ENCODE results near the gene SPRR2F. TPM values are rescaled to one million over a fixed set of nuclear protein-coding genes. Genes with fewer than 3 reads are reported as not detected.

SPRR2F gene
- not detected for polyA plus RNA-seq (2013, experiment 1 of 2)
- polyA plus RNA-seq (2013, experiment 2 of 2): not detected

- no peaks in the 10 kb centered on the region for H3K9me3 ChIP-seq (replicated peaks in 1 of 2; ENCODE audit: control insufficient read depth in 2 of 2, insufficient read depth in 1 of 2, low read depth in 1 of 2, low read length in 2 of 2)
- H3K4me2 ChIP-seq (ENCODE audit: insufficient read depth, low read length, poor library complexity, severe bottlenecking): no peak within 1 kb of the TSS
- H2BK120ac ChIP-seq (ENCODE audit: low read depth, low read length): no peak within 1 kb of the TSS
- H4K8ac ChIP-seq (ENCODE audit: low read depth, low read length): no peak within 1 kb of the TSS
- H3K79me1 ChIP-seq (ENCODE audit: low read depth, low read length): no peaks in the 10 kb centered on the region
- H3K27ac ChIP-seq (replicated peaks; ENCODE audit: low read length): no peak within 1 kb of the TSS
- no peak within 1 kb of the TSS for H3K4me3 ChIP-seq (ENCODE audit: low read length in 2 of 2)
- H2BK12ac ChIP-seq (ENCODE audit: low read length): no peak within 1 kb of the TSS
- peaks cover 0 to 6% (median 0%) of the 10 kb centered on the region in 3 experiments for H3K27me3 ChIP-seq (ENCODE audit: control insufficient read depth in 3 of 3, insufficient read depth in 3 of 3, low read depth in 1 of 3, low read length in 3 of 3)
- H3K36me3 ChIP-seq (replicated peaks in 1 of 2; ENCODE audit: control insufficient read depth in 2 of 2, insufficient read depth in 2 of 2, low read length in 2 of 2): no peaks in the 10 kb centered on the region
- no peak within 1 kb of the TSS for H2AK5ac ChIP-seq (ENCODE audit: low read depth, low read length)
- H2BK5ac ChIP-seq (ENCODE audit: low read length): no peak within 1 kb of the TSS
- no peak within 1 kb of the TSS for H2AFZ ChIP-seq (ENCODE audit: low read length)
- no peak for DNase-seq (ENCODE audit: low spot score)
- H2BK15ac ChIP-seq (ENCODE audit: low read length): no peak within 1 kb of the TSS
- no peak within 1 kb of the TSS for H3K9ac ChIP-seq (ENCODE audit: low read depth, low read length, poor library complexity)
- no peak within 1 kb of the TSS for H3K4ac ChIP-seq (ENCODE audit: low read length)
- no peak within 1 kb of the TSS for H4K91ac ChIP-seq (ENCODE audit: low read depth, low read length, poor library complexity)
- no peaks in the 10 kb centered on the region for H3K4me1 ChIP-seq (ENCODE audit: control insufficient read depth in 2 of 2, insufficient read depth in 1 of 2, low read depth in 1 of 2, low read length in 2 of 2)
- no CpG with 5 or more reads among the region's 3 CpGs for WGBS, 2 donors (ENCODE audit: extremely low coverage in 2 of 2, insufficient read length in 2 of 2, insufficient replicate concordance in 1 of 2)
- no peak within 1 kb of the TSS for H3K18ac ChIP-seq (ENCODE audit: low read length)
- H3K14ac ChIP-seq (ENCODE audit: low read length): no peak within 1 kb of the TSS
- H3K23ac ChIP-seq (ENCODE audit: low read depth, low read length, poor library complexity): no peak within 1 kb of the TSS
These were observed at the start of gene SPRR2F for GRCh38 chr1:153113416-153113815. SPRR2F (minus strand) TSS chr1:153113516; CDS start chr1:153112733, 783 bp downstream.

- WGBS, 2 donors (ENCODE audit: extremely low coverage in 2 of 2, insufficient read length in 2 of 2, insufficient replicate concordance in 1 of 2): no CpG with 5 or more reads among the region's 2 CpGs
- no peak overlapping the region for H3K27ac ChIP-seq (replicated peaks; ENCODE audit: low read length)
- H3K4me1 ChIP-seq (ENCODE audit: control insufficient read depth in 2 of 2, insufficient read depth in 1 of 2, low read depth in 1 of 2, low read length in 2 of 2): no peaks in the 10 kb centered on the region
- no peak overlapping the region for H3K23ac ChIP-seq (ENCODE audit: low read depth, low read length, poor library complexity)
- no peak overlapping the region for H4K91ac ChIP-seq (ENCODE audit: low read depth, low read length, poor library complexity)
- H3K14ac ChIP-seq (ENCODE audit: low read length): no peak overlapping the region
- H3K79me1 ChIP-seq (ENCODE audit: low read depth, low read length): no peaks in the 10 kb centered on the region
- H2BK12ac ChIP-seq (ENCODE audit: low read length): no peak overlapping the region
- H3K4me2 ChIP-seq (ENCODE audit: insufficient read depth, low read length, poor library complexity, severe bottlenecking): no peak overlapping the region
- H3K18ac ChIP-seq (ENCODE audit: low read length): no peak overlapping the region
- no peak overlapping the region for H4K8ac ChIP-seq (ENCODE audit: low read depth, low read length)
- H2BK120ac ChIP-seq (ENCODE audit: low read depth, low read length): no peak overlapping the region
- peaks cover 0 to 3% of the 10 kb centered on the region in 2 donors for H3K9me3 ChIP-seq (replicated peaks in 1 of 2; ENCODE audit: control insufficient read depth in 2 of 2, insufficient read depth in 1 of 2, low read depth in 1 of 2, low read length in 2 of 2)
- no peak overlapping the region for H2BK15ac ChIP-seq (ENCODE audit: low read length)
- H3K4me3 ChIP-seq (ENCODE audit: low read length in 2 of 2): no peak overlapping the region
- H2AK5ac ChIP-seq (ENCODE audit: low read depth, low read length): no peak overlapping the region
- no peaks in the 10 kb centered on the region for H3K36me3 ChIP-seq (replicated peaks in 1 of 2; ENCODE audit: control insufficient read depth in 2 of 2, insufficient read depth in 2 of 2, low read length in 2 of 2)
- H2BK5ac ChIP-seq (ENCODE audit: low read length): no peak overlapping the region
- no peak overlapping the region for H2AFZ ChIP-seq (ENCODE audit: low read length)
- no peak for DNase-seq (ENCODE audit: low spot score)
- H3K27me3 ChIP-seq (ENCODE audit: control insufficient read depth in 3 of 3, insufficient read depth in 3 of 3, low read depth in 1 of 3, low read length in 3 of 3): no peaks in the 10 kb centered on the region
- no peak overlapping the region for H3K9ac ChIP-seq (ENCODE audit: low read depth, low read length, poor library complexity)
- H3K4ac ChIP-seq (ENCODE audit: low read length): no peak overlapping the region
These were observed 42.2 kb upstream of the SPRR2F start for GRCh38 chr1:153155541-153155940.

- WGBS, 2 donors (ENCODE audit: extremely low coverage in 2 of 2, insufficient read length in 2 of 2, insufficient replicate concordance in 1 of 2): no CpG with 5 or more reads among the region's 3 CpGs
- H3K23ac ChIP-seq (ENCODE audit: low read depth, low read length, poor library complexity): no peak overlapping the region
- H3K14ac ChIP-seq (ENCODE audit: low read length): no peak overlapping the region
These were observed 39.2 kb upstream of the SPRR2F start for GRCh38 chr1:153152481-153152880.

DNA sequence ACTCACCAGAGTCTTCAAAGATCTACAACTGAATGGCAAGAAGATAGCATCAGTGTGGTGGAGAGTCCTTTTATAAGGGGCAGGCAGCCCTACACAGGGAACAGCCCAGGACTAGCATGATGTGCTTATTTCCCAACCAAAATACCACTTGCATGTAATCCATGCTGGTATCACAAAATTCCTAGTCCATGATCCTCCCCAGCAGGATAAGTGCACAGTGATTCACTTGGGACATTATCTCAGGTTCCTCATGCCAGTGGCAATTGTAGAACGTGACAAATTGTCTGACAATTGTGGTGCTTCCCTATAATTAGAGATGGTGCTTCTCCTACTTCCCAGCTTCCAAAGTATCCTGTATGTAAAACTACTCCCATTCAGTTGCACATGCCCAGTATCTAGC lies 37.5 kb upstream of the SPRR2F start, which contains the start of gene SPRR2G:
TSS of gene SPRR2G (minus strand) at position 45 of the 400 bp plus-strand sequence. CDS start 780 bp downstream, outside the sequence.
- no peak within 1 kb of the TSS for H2AFZ ChIP-seq (ENCODE audit: low read length)
- WGBS, 2 donors (ENCODE audit: extremely low coverage in 2 of 2, insufficient read length in 2 of 2, insufficient replicate concordance in 1 of 2): no CpG with 5 or more reads among the region's 1 CpG
- H4K91ac ChIP-seq (ENCODE audit: low read depth, low read length, poor library complexity): no peak within 1 kb of the TSS
- no peak within 1 kb of the TSS for H3K4me3 ChIP-seq (ENCODE audit: low read length in 2 of 2)
- H3K18ac ChIP-seq (ENCODE audit: low read length): no peak within 1 kb of the TSS
- H3K4me2 ChIP-seq (ENCODE audit: insufficient read depth, low read length, poor library complexity, severe bottlenecking): no peak within 1 kb of the TSS
- no peaks in the 10 kb centered on the region for H3K9me3 ChIP-seq (replicated peaks in 1 of 2; ENCODE audit: control insufficient read depth in 2 of 2, insufficient read depth in 1 of 2, low read depth in 1 of 2, low read length in 2 of 2)
- H3K4me1 ChIP-seq (ENCODE audit: control insufficient read depth in 2 of 2, insufficient read depth in 1 of 2, low read depth in 1 of 2, low read length in 2 of 2): no peaks in the 10 kb centered on the region
- no peak within 1 kb of the TSS for H3K23ac ChIP-seq (ENCODE audit: low read depth, low read length, poor library complexity)
- H3K4ac ChIP-seq (ENCODE audit: low read length): no peak within 1 kb of the TSS
- H2BK120ac ChIP-seq (ENCODE audit: low read depth, low read length): no peak within 1 kb of the TSS
- DNase-seq (ENCODE audit: low spot score): no peak
- no peak within 1 kb of the TSS for H3K14ac ChIP-seq (ENCODE audit: low read length)
- no peak within 1 kb of the TSS for H4K8ac ChIP-seq (ENCODE audit: low read depth, low read length)
- H2BK15ac ChIP-seq (ENCODE audit: low read length): no peak within 1 kb of the TSS
- no peak within 1 kb of the TSS for H2BK5ac ChIP-seq (ENCODE audit: low read length)
- no peaks in the 10 kb centered on the region for H3K79me1 ChIP-seq (ENCODE audit: low read depth, low read length)
- no peak within 1 kb of the TSS for H2BK12ac ChIP-seq (ENCODE audit: low read length)
- no peaks in the 10 kb centered on the region for H3K27me3 ChIP-seq (ENCODE audit: control insufficient read depth in 3 of 3, insufficient read depth in 3 of 3, low read depth in 1 of 3, low read length in 3 of 3)
- no peak within 1 kb of the TSS for H3K27ac ChIP-seq (replicated peaks; ENCODE audit: low read length)
- H3K36me3 ChIP-seq (replicated peaks in 1 of 2; ENCODE audit: control insufficient read depth in 2 of 2, insufficient read depth in 2 of 2, low read length in 2 of 2): no peaks in the 10 kb centered on the region
- no peak within 1 kb of the TSS for H2AK5ac ChIP-seq (ENCODE audit: low read depth, low read length)
- H3K9ac ChIP-seq (ENCODE audit: low read depth, low read length, poor library complexity): no peak within 1 kb of the TSS

More at GRCh38 chr1:153152481-153152880, 39.2 kb upstream of the SPRR2F start:
- no peak for DNase-seq (ENCODE audit: low spot score)
- H2BK120ac ChIP-seq (ENCODE audit: low read depth, low read length): no peak overlapping the region
- H4K91ac ChIP-seq (ENCODE audit: low read depth, low read length, poor library complexity): no peak overlapping the region
- no peak overlapping the region for H2BK15ac ChIP-seq (ENCODE audit: low read length)
- H3K79me1 ChIP-seq (ENCODE audit: low read depth, low read length): no peaks in the 10 kb centered on the region
- no peak overlapping the region for H3K9ac ChIP-seq (ENCODE audit: low read depth, low read length, poor library complexity)
- H3K9me3 ChIP-seq (replicated peaks in 1 of 2; ENCODE audit: control insufficient read depth in 2 of 2, insufficient read depth in 1 of 2, low read depth in 1 of 2, low read length in 2 of 2): no peaks in the 10 kb centered on the region
- H2AFZ ChIP-seq (ENCODE audit: low read length): no peak overlapping the region
- no peak overlapping the region for H3K4ac ChIP-seq (ENCODE audit: low read length)
- no peak overlapping the region for H3K18ac ChIP-seq (ENCODE audit: low read length)
- no peak overlapping the region for H3K27ac ChIP-seq (replicated peaks; ENCODE audit: low read length)
- H2AK5ac ChIP-seq (ENCODE audit: low read depth, low read length): no peak overlapping the region
- H2BK5ac ChIP-seq (ENCODE audit: low read length): no peak overlapping the region
- no peak overlapping the region for H3K4me2 ChIP-seq (ENCODE audit: insufficient read depth, low read length, poor library complexity, severe bottlenecking)
- H3K4me3 ChIP-seq (ENCODE audit: low read length in 2 of 2): no peak overlapping the region
- H3K36me3 ChIP-seq (replicated peaks in 1 of 2; ENCODE audit: control insufficient read depth in 2 of 2, insufficient read depth in 2 of 2, low read length in 2 of 2): no peaks in the 10 kb centered on the region
- H3K4me1 ChIP-seq (ENCODE audit: control insufficient read depth in 2 of 2, insufficient read depth in 1 of 2, low read depth in 1 of 2, low read length in 2 of 2): no peaks in the 10 kb centered on the region
- H3K27me3 ChIP-seq (ENCODE audit: control insufficient read depth in 3 of 3, insufficient read depth in 3 of 3, low read depth in 1 of 3, low read length in 3 of 3): no peaks in the 10 kb centered on the region
- no peak overlapping the region for H4K8ac ChIP-seq (ENCODE audit: low read depth, low read length)
- H2BK12ac ChIP-seq (ENCODE audit: low read length): no peak overlapping the region
